Measurements from ENCODE around the gene OPA3.

GRCh38 chr19:45578861-45579260 is 5.7 kb downstream of the OPA3 start:
- TF ChIP-seq POLR2A (IDR thresholded peaks at IDR 0.05) (no peak), CTCF (IDR thresholded peaks at IDR 0.05) (no peak)
